ENCODE results near the gene UBE2O. TPM values are rescaled to one million over a fixed set of nuclear protein-coding genes. Genes with fewer than 3 reads are reported as not detected.

The UBE2O gene
- total RNA-seq, 1 experiment from 2014 or later: 52.6 TPM

DNA sequence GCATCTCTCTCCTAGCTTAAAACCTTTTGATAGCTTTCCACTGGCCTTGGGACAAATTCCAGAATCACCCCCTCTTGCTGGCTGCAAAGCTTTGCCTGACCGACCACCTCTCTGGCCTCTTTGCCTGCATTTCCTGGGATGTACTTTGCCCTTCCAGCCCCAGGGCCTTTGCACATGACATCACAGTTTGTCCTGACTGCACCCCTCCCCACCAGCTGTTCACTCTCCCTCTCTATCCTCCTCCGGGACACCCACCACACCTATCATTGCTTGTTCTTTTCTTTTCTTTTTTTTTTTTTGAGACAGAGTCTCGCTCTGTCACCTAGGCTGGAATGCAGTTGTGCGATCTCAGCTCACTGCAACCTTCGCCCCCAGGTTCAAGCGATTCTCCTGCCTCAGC is 22.4 kb upstream of the UBE2O start:
- Histone ChIP-seq H3T11ph (ENCODE audit: low read length) (no peak overlapping the region), H2BK15ac (ENCODE audit: low read depth, low read length) (no peak overlapping the region), H3K79me2 (ENCODE audit: insufficient read depth, low read length) (no peaks in the 10 kb centered on the region), H3K27ac (ENCODE audit: insufficient read length, low read depth, low read length) (no peak overlapping the region), H3K14ac (ENCODE audit: insufficient read depth, low read length) (no peak overlapping the region), H3K23ac (ENCODE audit: insufficient read length, low read depth, low read length) (no peak overlapping the region), H2BK120ac (ENCODE audit: low read depth, low read length, poor library complexity, severe bottlenecking) (no peak overlapping the region), H2BK5ac (ENCODE audit: insufficient read length, low read length) (no peak overlapping the region), H4K20me1 (ENCODE audit: control insufficient read depth, insufficient read depth, insufficient read length) (no peaks in the 10 kb centered on the region), H3K4me2 (ENCODE audit: insufficient read depth, insufficient read length, low read length) (no peak overlapping the region), H2BK20ac (ENCODE audit: low read depth, low read length, poor library complexity, severe bottlenecking) (no peak overlapping the region), H4K5ac (ENCODE audit: insufficient read length, low read depth, low read length) (no peak overlapping the region), H3K79me1 (ENCODE audit: insufficient read depth, low read depth, low read length, poor library complexity, severe bottlenecking) (no peaks in the 10 kb centered on the region), H3K4ac (ENCODE audit: low read depth, low read length) (no peak overlapping the region), H3K56ac (ENCODE audit: insufficient read length, low read depth, low read length) (no peak overlapping the region), H4K8ac (replicated peaks; ENCODE audit: insufficient read length, low read depth, low read length) (no peak overlapping the region), H2AK5ac (ENCODE audit: insufficient read length, low read length) (no peak overlapping the region), H3K4me1 (ENCODE audit: insufficient read depth, low read length) (no peaks in the 10 kb centered on the region), H3K23me2 (ENCODE audit: insufficient read length, low read depth, low read length, poor library complexity, severe bottlenecking) (no peaks in the 10 kb centered on the region), H4K91ac (ENCODE audit: insufficient read length, low read depth, low read length) (no peak overlapping the region), H2BK12ac (ENCODE audit: insufficient read length, low read depth, low read length) (no peak overlapping the region), H3K27me3 (ENCODE audit: insufficient read depth, low read length) (no peaks in the 10 kb centered on the region), H3K18ac (ENCODE audit: insufficient read length, low read depth, low read length) (no peak overlapping the region), H2AFZ (ENCODE audit: low read length) (no peak overlapping the region), H3K9me3 (ENCODE audit: control insufficient read depth, low read depth, low read length) (no peaks in the 10 kb centered on the region), H3K9ac (ENCODE audit: extremely low read depth, insufficient read length, low read length) (no peak overlapping the region)
- Mint-ChIP-seq H3K9me3 (no peaks in the 10 kb centered on the region; a peak in 1 of 5 replicates), H3K36me3 (ENCODE audit: insufficient read depth in 1 of 3, low read depth in 3 of 3) (peaks cover 4 to 27% (median 5%) of the 10 kb centered on the region in 3 experiments; a peak in 6 of 7 replicates), H3K27ac (no peak overlapping the region), H3K27me3 (ENCODE audit: low read depth) (no peaks in the 10 kb centered on the region), H3K4me1 (no peaks in the 10 kb centered on the region), H3K4me3 (no peak overlapping the region)
- DNase-seq: no peak
- no CpG with 5 or more reads among the region's 6 CpGs for WGBS (ENCODE audit: extremely low coverage, insufficient read length, low lambda C conversion rate)
- no peak for TF ChIP-seq CTCF (conservative IDR thresholded peaks at IDR 0.05)
